ENCODE measurements around the gene ZNF12.

Gene ZNF12

GRCh38 chr7:6644728-6645127, 62.0 kb downstream of the ZNF12 start:
- TF ChIP-seq REST (IDR thresholded peaks at IDR 0.05; ENCODE audit: low read depth) (no peak), MAX (IDR thresholded peaks at IDR 0.05) (no peak), CREB1 (IDR thresholded peaks at IDR 0.05; ENCODE audit: low read depth) (no peak), TAF1 (IDR thresholded peaks at IDR 0.05; ENCODE audit: low read depth) (no peak), YY1 (IDR thresholded peaks at IDR 0.05; ENCODE audit: low read depth) (no peak), USF1 (IDR thresholded peaks at IDR 0.05) (no peak)

GRCh38 chr7:6643915-6644625, 62.7 kb downstream of the ZNF12 start:
- no peak for TF ChIP-seq FOXM1 (IDR thresholded peaks at IDR 0.05; ENCODE audit: borderline replicate concordance, low read depth)
- TF ChIP-seq YY1 (IDR thresholded peaks at IDR 0.05; ENCODE audit: low read depth) = no peak
- TF ChIP-seq CEBPB (IDR thresholded peaks at IDR 0.05) = no peak
- TF ChIP-seq EP300 (IDR thresholded peaks at IDR 0.05; ENCODE audit: borderline replicate concordance) = no peak
- TF ChIP-seq NFIC (IDR thresholded peaks at IDR 0.05) = no peak
- TF ChIP-seq TAF1 (IDR thresholded peaks at IDR 0.05; ENCODE audit: low read depth) = no peak
- no peak for TF ChIP-seq CREB1 (IDR thresholded peaks at IDR 0.05; ENCODE audit: low read depth)
- TF ChIP-seq EGR1 (IDR thresholded peaks at IDR 0.05) = no peak
- TF ChIP-seq RAD21 (IDR thresholded peaks at IDR 0.05; ENCODE audit: low read depth) = no peak
- no peak for TF ChIP-seq USF1 (IDR thresholded peaks at IDR 0.05)

- TF ChIP-seq MAX (IDR thresholded peaks at IDR 0.05) (no peak), EP300 (IDR thresholded peaks at IDR 0.05; ENCODE audit: borderline replicate concordance) (no peak), RAD21 (IDR thresholded peaks at IDR 0.05; ENCODE audit: low read depth) (no peak), TCF12 (IDR thresholded peaks at IDR 0.05; ENCODE audit: low read depth) (no peak), FOXM1 (IDR thresholded peaks at IDR 0.05; ENCODE audit: borderline replicate concordance, low read depth) (no peak), TEAD4 (IDR thresholded peaks at IDR 0.05) (no peak), ZBTB7A (IDR thresholded peaks at IDR 0.05; ENCODE audit: low read depth) (no peak), TAF1 (IDR thresholded peaks at IDR 0.05; ENCODE audit: low read depth) (no peak), USF1 (IDR thresholded peaks at IDR 0.05) (no peak), CEBPB (IDR thresholded peaks at IDR 0.05) (no peak), NFIC (IDR thresholded peaks at IDR 0.05) (no peak), EGR1 (IDR thresholded peaks at IDR 0.05) (no peak), YY1 (IDR thresholded peaks at IDR 0.05; ENCODE audit: low read depth) (no peak)
Observed at GRCh38 chr7:6642861-6643640, 63.7 kb downstream of the ZNF12 start.

- TF ChIP-seq EP300 (IDR thresholded peaks at IDR 0.05; ENCODE audit: borderline replicate concordance) (no peak), MAX (IDR thresholded peaks at IDR 0.05) (no peak), CEBPB (IDR thresholded peaks at IDR 0.05) (no peak), USF1 (IDR thresholded peaks at IDR 0.05) (no peak), FOXM1 (IDR thresholded peaks at IDR 0.05; ENCODE audit: borderline replicate concordance, low read depth) (no peak), NFIC (IDR thresholded peaks at IDR 0.05) (no peak), TCF12 (IDR thresholded peaks at IDR 0.05; ENCODE audit: low read depth) (no peak), TAF1 (IDR thresholded peaks at IDR 0.05; ENCODE audit: low read depth) (no peak), CREB1 (IDR thresholded peaks at IDR 0.05; ENCODE audit: low read depth) (no peak), TEAD4 (IDR thresholded peaks at IDR 0.05) (no peak), REST (IDR thresholded peaks at IDR 0.05; ENCODE audit: low read depth) (no peak), RAD21 (IDR thresholded peaks at IDR 0.05; ENCODE audit: low read depth) (no peak), YY1 (IDR thresholded peaks at IDR 0.05; ENCODE audit: low read depth) (no peak), EGR1 (IDR thresholded peaks at IDR 0.05) (no peak), ZBTB7A (IDR thresholded peaks at IDR 0.05; ENCODE audit: low read depth) (no peak)
Observed at GRCh38 chr7:6642239-6642839, 64.4 kb downstream of the ZNF12 start.

Data from Ishikawa (cell line).